Uterus (tissue), 2 donors: ENCODE data around the gene TIPRL.

Experiments
- POLR2A ChIP-seq, 2 donors: fragments of 450-650 bp; IDR thresholded peaks; one replicate each; pipeline ENCODE4 v1.6.1; 2016; ENCODE audit warnings: antibody characterized with exemption in 2 of 2, mild to moderate bottlenecking in 1 of 2, moderate library complexity in 1 of 2
- TF ChIP-seq, protein P1 (sequence below), 4 experiments: fragments of 200-600 bp in 2 of 4; fragments of 450-650 bp in 2 of 4; sonication (generic) in 2 of 4; IDR thresholded peaks; one replicate each; pipeline ENCODE4 v1.5.1; 2016 to 2019; ENCODE audit warnings: antibody characterized with exemption in 4 of 4, mild to moderate bottlenecking in 2 of 4, moderate library complexity in 1 of 4

DNA sequence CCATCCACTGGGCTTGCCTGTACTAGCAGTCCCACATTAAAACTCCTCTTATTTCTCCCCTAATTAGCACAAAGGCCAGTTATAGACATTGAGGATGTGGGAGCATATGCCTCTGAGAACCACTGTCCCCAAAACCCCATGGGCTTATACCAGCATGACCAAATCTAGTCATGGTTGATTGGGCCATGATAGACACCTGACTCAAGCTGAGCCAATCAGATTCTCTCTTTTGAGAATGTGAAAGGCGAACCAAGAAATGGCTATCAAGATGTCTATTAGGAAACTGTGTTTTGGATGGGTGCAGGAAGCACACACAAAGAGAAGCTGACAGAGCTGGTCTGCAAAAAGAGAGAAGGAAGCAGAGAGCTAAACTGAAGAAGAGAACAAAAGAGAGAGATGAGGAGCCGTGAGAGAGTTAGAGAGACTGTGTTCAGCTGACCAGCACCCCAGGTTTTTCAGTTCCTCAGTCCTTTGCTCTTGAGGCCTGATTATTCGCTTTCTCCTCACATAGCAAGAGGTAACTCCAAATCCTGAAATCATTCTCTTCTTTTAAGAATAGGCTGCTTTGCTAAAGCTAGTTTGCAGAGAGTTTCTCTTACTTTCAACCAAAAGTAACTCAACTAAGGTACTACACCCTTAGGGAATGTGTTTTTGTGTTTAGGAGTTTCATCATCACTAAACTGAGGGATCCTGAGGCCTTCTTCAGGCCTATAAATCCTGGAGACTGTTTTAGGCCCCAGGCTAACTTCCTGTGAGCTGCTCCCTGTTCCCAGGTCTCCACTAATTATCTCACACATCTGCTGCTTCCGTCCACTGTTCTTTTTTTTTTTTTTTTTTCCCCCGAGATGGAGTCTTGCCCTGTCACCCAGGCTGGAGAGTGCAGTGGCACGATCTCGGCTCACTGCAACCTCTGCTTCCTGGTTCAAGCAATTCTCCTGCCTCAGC, 7.9 kb upstream of the TIPRL start:
- TF ChIP-seq, protein P1, sequence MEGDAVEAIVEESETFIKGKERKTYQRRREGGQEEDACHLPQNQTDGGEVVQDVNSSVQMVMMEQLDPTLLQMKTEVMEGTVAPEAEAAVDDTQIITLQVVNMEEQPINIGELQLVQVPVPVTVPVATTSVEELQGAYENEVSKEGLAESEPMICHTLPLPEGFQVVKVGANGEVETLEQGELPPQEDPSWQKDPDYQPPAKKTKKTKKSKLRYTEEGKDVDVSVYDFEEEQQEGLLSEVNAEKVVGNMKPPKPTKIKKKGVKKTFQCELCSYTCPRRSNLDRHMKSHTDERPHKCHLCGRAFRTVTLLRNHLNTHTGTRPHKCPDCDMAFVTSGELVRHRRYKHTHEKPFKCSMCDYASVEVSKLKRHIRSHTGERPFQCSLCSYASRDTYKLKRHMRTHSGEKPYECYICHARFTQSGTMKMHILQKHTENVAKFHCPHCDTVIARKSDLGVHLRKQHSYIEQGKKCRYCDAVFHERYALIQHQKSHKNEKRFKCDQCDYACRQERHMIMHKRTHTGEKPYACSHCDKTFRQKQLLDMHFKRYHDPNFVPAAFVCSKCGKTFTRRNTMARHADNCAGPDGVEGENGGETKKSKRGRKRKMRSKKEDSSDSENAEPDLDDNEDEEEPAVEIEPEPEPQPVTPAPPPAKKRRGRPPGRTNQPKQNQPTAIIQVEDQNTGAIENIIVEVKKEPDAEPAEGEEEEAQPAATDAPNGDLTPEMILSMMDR (IDR thresholded peaks at IDR 0.05): no peak
- TF ChIP-seq POLR2A (IDR thresholded peaks at IDR 0.05): no peak
